ENCODE data around the gene DLG1. TPM values are rescaled to one million over a fixed set of nuclear protein-coding genes. Genes with fewer than 3 reads are reported as not detected.
A peak's percentile ranks its signal among the peaks of the same experiment; 100 is the strongest.

DLG1 gene
- total and polyA plus RNA-seq, 9 of the 15 experiments (the other 6 are each of a cell fraction or from before 2014, with no cell fraction given) = 9.4 to 63.5 (median 43.6) TPM

DNA sequence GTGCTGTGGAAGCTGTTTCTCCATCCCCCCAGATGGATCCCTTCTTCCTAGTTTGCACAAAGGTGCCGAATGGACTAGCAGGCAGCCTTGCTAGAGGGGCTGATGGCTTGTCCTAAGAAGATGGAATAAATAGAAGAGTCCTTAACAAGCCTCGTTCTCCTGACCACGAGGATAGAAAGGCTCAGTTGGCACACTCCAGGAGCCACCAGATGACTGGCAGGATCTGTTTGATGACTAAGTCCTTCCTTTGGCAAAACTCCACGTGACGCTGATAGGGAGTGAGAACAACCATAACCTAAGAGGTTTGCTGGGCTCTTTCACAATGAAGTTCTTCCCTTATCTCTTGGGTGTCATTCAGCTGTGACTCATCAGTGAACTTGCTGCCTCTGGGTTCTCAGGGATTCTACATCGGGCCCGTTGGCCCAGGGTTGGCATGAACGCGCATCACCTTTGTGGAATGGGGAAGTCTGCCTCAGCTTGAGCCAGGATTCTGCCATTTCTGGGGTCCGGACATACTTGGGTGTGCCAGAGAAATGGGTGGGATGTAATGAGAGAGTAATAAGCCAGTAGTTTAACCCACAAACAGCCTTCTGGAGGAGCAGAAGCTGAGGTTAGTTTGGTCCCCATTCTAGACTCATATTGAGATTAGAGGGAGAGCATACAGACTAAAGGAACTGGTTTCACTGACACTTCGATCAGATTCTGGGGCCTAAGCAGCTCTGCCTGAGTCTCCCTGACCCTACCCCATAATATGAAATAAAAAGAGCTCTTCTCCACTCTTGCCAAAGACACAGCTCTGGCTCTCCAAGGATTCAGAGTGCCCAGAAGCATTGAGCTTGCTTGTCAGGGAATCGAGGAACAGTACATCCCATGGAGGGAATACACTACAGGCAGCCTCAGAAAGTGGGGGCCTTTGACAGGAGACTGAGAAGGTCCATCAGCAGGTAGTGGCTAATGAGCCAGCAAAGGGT, 266.8 kb downstream of the DLG1 start (continued):
- no peak for TF ChIP-seq PATZ1 (CRISPR knock-in tag; IDR thresholded peaks at IDR 0.05; ENCODE audit: borderline replicate concordance)
- TF ChIP-seq, protein P1, sequence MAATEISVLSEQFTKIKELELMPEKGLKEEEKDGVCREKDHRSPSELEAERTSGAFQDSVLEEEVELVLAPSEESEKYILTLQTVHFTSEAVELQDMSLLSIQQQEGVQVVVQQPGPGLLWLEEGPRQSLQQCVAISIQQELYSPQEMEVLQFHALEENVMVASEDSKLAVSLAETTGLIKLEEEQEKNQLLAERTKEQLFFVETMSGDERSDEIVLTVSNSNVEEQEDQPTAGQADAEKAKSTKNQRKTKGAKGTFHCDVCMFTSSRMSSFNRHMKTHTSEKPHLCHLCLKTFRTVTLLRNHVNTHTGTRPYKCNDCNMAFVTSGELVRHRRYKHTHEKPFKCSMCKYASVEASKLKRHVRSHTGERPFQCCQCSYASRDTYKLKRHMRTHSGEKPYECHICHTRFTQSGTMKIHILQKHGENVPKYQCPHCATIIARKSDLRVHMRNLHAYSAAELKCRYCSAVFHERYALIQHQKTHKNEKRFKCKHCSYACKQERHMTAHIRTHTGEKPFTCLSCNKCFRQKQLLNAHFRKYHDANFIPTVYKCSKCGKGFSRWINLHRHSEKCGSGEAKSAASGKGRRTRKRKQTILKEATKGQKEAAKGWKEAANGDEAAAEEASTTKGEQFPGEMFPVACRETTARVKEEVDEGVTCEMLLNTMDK (IDR thresholded peaks at IDR 0.05; ENCODE audit: borderline replicate concordance, insufficient read depth, low read depth, low read length, poor library complexity, severe bottlenecking) = no peak
- no peak for TF ChIP-seq GTF2E2 (tag; IDR thresholded peaks at IDR 0.05)
- TF ChIP-seq JUNB (CRISPR knock-in tag; conservative IDR thresholded peaks at IDR 0.05) = peak; percentile 88
- TF ChIP-seq KDM4B (IDR thresholded peaks at IDR 0.05; ENCODE audit: borderline replicate concordance in 2 of 2, low read depth in 1 of 2) = no peak
- no peak for TF ChIP-seq RBM22 (IDR thresholded peaks at IDR 0.05; ENCODE audit: low read depth, low read length, poor library complexity, severe bottlenecking)
- TF ChIP-seq TGIF2 (CRISPR knock-in tag; IDR thresholded peaks at IDR 0.05) = no peak
- no peak for TF ChIP-seq HNRNPUL1 (IDR thresholded peaks at IDR 0.05; ENCODE audit: low read length)
- no peak for TF ChIP-seq BCL6 (CRISPR knock-in tag; IDR thresholded peaks at IDR 0.05)
- TF ChIP-seq, protein P2, sequence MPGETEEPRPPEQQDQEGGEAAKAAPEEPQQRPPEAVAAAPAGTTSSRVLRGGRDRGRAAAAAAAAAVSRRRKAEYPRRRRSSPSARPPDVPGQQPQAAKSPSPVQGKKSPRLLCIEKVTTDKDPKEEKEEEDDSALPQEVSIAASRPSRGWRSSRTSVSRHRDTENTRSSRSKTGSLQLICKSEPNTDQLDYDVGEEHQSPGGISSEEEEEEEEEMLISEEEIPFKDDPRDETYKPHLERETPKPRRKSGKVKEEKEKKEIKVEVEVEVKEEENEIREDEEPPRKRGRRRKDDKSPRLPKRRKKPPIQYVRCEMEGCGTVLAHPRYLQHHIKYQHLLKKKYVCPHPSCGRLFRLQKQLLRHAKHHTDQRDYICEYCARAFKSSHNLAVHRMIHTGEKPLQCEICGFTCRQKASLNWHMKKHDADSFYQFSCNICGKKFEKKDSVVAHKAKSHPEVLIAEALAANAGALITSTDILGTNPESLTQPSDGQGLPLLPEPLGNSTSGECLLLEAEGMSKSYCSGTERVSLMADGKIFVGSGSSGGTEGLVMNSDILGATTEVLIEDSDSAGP (CRISPR knock-in tag; IDR thresholded peaks at IDR 0.05) = no peak; the same call in 1 of the 2 replicates
- no peak for TF ChIP-seq PCBP2 (IDR thresholded peaks at IDR 0.05; ENCODE audit: low read depth, low read length, poor library complexity, severe bottlenecking)
- peak in 1 of 2 experiments; percentile 81; a peak in 2 of 4 replicates for TF ChIP-seq HDAC1 (IDR thresholded peaks at IDR 0.05)
- TF ChIP-seq ZNF212 (CRISPR knock-in tag; IDR thresholded peaks at IDR 0.05) = no peak
- TF ChIP-seq TRIM25 (IDR thresholded peaks at IDR 0.05; ENCODE audit: borderline replicate concordance) = no peak
- TF ChIP-seq, protein P3, sequence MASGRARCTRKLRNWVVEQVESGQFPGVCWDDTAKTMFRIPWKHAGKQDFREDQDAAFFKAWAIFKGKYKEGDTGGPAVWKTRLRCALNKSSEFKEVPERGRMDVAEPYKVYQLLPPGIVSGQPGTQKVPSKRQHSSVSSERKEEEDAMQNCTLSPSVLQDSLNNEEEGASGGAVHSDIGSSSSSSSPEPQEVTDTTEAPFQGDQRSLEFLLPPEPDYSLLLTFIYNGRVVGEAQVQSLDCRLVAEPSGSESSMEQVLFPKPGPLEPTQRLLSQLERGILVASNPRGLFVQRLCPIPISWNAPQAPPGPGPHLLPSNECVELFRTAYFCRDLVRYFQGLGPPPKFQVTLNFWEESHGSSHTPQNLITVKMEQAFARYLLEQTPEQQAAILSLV (tag; IDR thresholded peaks at IDR 0.05) = no peak
- TF ChIP-seq PTTG1 (tag; IDR thresholded peaks at IDR 0.05; ENCODE audit: low read depth) = no peak
- no peak for TF ChIP-seq ZNF79 (CRISPR knock-in tag; IDR thresholded peaks at IDR 0.05; ENCODE audit: low read depth)
